Chondrocyte (in vitro differentiated cells): ENCODE measurements around the gene TNFRSF21. TPM values are rescaled to one million over a fixed set of nuclear protein-coding genes. Genes with fewer than 3 reads are reported as not detected.

Experiments used
- DNase-seq: peaks from one replicate; pipeline ENCODE4 v3.0.0; 2021; ENCODE audit warnings: mixed read lengths, low spot score
- H3K27ac Mint-ChIP-seq: one replicate; pipeline ENCODE4 v1.8.0; 2021; ENCODE audit warnings: mild to moderate bottlenecking, moderate library complexity, mixed read lengths; ENCODE audit not compliant: unreplicated experiment
- H3K27me3 Mint-ChIP-seq: 2 replicates; pipeline ENCODE4 v1.8.0; 2021; ENCODE audit warnings: low read depth, mixed read lengths
- H3K36me3 Mint-ChIP-seq: 2 replicates; pipeline ENCODE4 v1.8.0; 2021; ENCODE audit warnings: low read depth, mixed read lengths
- H3K4me1 Mint-ChIP-seq: 2 replicates; pipeline ENCODE4 v1.8.0; 2021; ENCODE audit warnings: low read depth, mild to moderate bottlenecking, mixed read lengths
- H3K4me3 Mint-ChIP-seq: one replicate; pipeline ENCODE4 v1.8.0; 2021; ENCODE audit warnings: mild to moderate bottlenecking, moderate library complexity, mixed read lengths; ENCODE audit not compliant: unreplicated experiment
- H3K9me3 Mint-ChIP-seq: 2 replicates; pipeline ENCODE4 v1.8.0; 2021; ENCODE audit warnings: low read depth, mixed read lengths
- CTCF ChIP-seq: fragments of 200-600 bp; sonication (generic); IDR thresholded peaks from 2 replicates; pipeline ENCODE4 v1.5.0; 2021; ENCODE audit warnings: antibody characterized with exemption, mild to moderate bottlenecking, moderate library complexity
- total RNA-seq: library from RNA; stranded (reverse); gene quantifications from 3 replicates; pipeline ENCODE4 v1.2.1, GENCODE V29; 2021

The TNFRSF21 gene
- total RNA-seq, 1 donor from 2014 or later, result 23.1 TPM

- Mint-ChIP-seq H3K27ac (no peak overlapping the region), H3K36me3 (peaks cover 2% of the 10 kb centered on the region), H3K4me1 (peaks cover 9% of the 10 kb centered on the region), H3K9me3 (no peaks in the 10 kb centered on the region), H3K27me3 (no peaks in the 10 kb centered on the region), H3K4me3 (no peak overlapping the region)
- TF ChIP-seq CTCF, result no peak
- DNase-seq, result no peak
Observed at GRCh38 chr6:47239546-47239945, 70.2 kb downstream of the TNFRSF21 start.

GRCh38 chr6:47238456-47238995 lies 71.2 kb downstream of the TNFRSF21 start:
- peaks cover 2% of the 10 kb centered on the region for H3K36me3 Mint-ChIP-seq
- no peak for DNase-seq
- H3K4me1 Mint-ChIP-seq, result peaks cover 9% of the 10 kb centered on the region
- no peak for TF ChIP-seq CTCF
- no peak overlapping the region for H3K4me3 Mint-ChIP-seq
- H3K27me3 Mint-ChIP-seq, result no peaks in the 10 kb centered on the region
- no peaks in the 10 kb centered on the region for H3K9me3 Mint-ChIP-seq
- H3K27ac Mint-ChIP-seq, result no peak overlapping the region

- H3K9me3 Mint-ChIP-seq, result no peaks in the 10 kb centered on the region
- H3K36me3 Mint-ChIP-seq, result peaks cover 2% of the 10 kb centered on the region
- no peak overlapping the region for H3K27ac Mint-ChIP-seq
- no peak for DNase-seq
- H3K27me3 Mint-ChIP-seq, result no peaks in the 10 kb centered on the region
- H3K4me3 Mint-ChIP-seq, result no peak overlapping the region
- peaks cover under 1% of the 10 kb centered on the region for H3K4me1 Mint-ChIP-seq
- no peak for TF ChIP-seq CTCF
Observed at GRCh38 chr6:47237196-47237595, 72.5 kb downstream of the TNFRSF21 start.

- H3K9me3 Mint-ChIP-seq, result no peaks in the 10 kb centered on the region
- H3K27ac Mint-ChIP-seq, result no peak overlapping the region
- no peak for TF ChIP-seq CTCF
- no peak overlapping the region for H3K4me3 Mint-ChIP-seq
- no peaks in the 10 kb centered on the region for H3K4me1 Mint-ChIP-seq
- H3K36me3 Mint-ChIP-seq, result peaks cover 2% of the 10 kb centered on the region
- no peaks in the 10 kb centered on the region for H3K27me3 Mint-ChIP-seq
- no peak for DNase-seq
Observed at GRCh38 chr6:47235964-47236760, 73.5 kb downstream of the TNFRSF21 start.

GRCh38 chr6:47235421-47235820 lies 74.3 kb downstream of the TNFRSF21 start:
- TF ChIP-seq CTCF, result no peak
- Mint-ChIP-seq H3K27ac (no peak overlapping the region), H3K4me1 (no peaks in the 10 kb centered on the region), H3K9me3 (no peaks in the 10 kb centered on the region), H3K4me3 (no peak overlapping the region), H3K27me3 (no peaks in the 10 kb centered on the region), H3K36me3 (peaks cover 2% of the 10 kb centered on the region)
- DNase-seq, result no peak
